Stimulated activated CD8-positive, alpha-beta memory T cell treated with anti-CD3 and anti-CD28 coated beads, Interleukin-15, amount 100 ng/mL, for 24 hours (primary cell): Measurements from ENCODE around the gene BRD7.

ENCODE experiments used
- DNase-seq: peaks from one replicate; pipeline ENCODE4 v3.0.0-alpha.2; 2020; ENCODE audit warnings: low read depth

The BRD7 gene

GRCh38 chr16:50318796-50319578 lies 49.8 kb downstream of the BRD7 start:
- no peak for DNase-seq

- DNase-seq: no peak
Observed at GRCh38 chr16:50316848-50317630, 51.7 kb downstream of the BRD7 start.

GRCh38 chr16:50316102-50316847 lies 52.5 kb downstream of the BRD7 start:
- DNase-seq: no peak

- DNase-seq: no peak
Observed at GRCh38 chr16:50315346-50315997, 53.3 kb downstream of the BRD7 start.

GRCh38 chr16:50314665-50315064 lies 54.1 kb downstream of the BRD7 start:
- DNase-seq: no peak

- no peak for DNase-seq
Observed at GRCh38 chr16:50313596-50314478, 55.0 kb downstream of the BRD7 start.

- no peak for DNase-seq
Observed at GRCh38 chr16:50311891-50312501, 56.8 kb downstream of the BRD7 start.

GRCh38 chr16:50311134-50311528 lies 57.7 kb downstream of the BRD7 start:
- no peak for DNase-seq

GRCh38 chr16:50310308-50311133 lies 58.3 kb downstream of the BRD7 start:
- DNase-seq: no peak

GRCh38 chr16:50309527-50310307 lies 59.1 kb downstream of the BRD7 start:
- no peak for DNase-seq

- DNase-seq: no peak
Observed at GRCh38 chr16:50309156-50309526, 59.6 kb downstream of the BRD7 start.

- no peak for DNase-seq
Observed at GRCh38 chr16:50308237-50308965, 60.4 kb downstream of the BRD7 start.

- no peak for DNase-seq
Observed at GRCh38 chr16:50306287-50306686, 62.5 kb downstream of the BRD7 start.

- no peak for DNase-seq
Observed at GRCh38 chr16:50305441-50306061, 63.2 kb downstream of the BRD7 start.

GRCh38 chr16:50304467-50305440 lies 64.0 kb downstream of the BRD7 start:
- no peak for DNase-seq

- no peak for DNase-seq
Observed at GRCh38 chr16:50303605-50304466, 65.0 kb downstream of the BRD7 start.
